ENCODE data around the gene NDUFS4.
"Not testable (repeated sequence)": the region's sequence is repeated elsewhere in the genome, so short reads cannot be mapped to it uniquely, and the experiment has no call there.

Gene NDUFS4

DNA sequence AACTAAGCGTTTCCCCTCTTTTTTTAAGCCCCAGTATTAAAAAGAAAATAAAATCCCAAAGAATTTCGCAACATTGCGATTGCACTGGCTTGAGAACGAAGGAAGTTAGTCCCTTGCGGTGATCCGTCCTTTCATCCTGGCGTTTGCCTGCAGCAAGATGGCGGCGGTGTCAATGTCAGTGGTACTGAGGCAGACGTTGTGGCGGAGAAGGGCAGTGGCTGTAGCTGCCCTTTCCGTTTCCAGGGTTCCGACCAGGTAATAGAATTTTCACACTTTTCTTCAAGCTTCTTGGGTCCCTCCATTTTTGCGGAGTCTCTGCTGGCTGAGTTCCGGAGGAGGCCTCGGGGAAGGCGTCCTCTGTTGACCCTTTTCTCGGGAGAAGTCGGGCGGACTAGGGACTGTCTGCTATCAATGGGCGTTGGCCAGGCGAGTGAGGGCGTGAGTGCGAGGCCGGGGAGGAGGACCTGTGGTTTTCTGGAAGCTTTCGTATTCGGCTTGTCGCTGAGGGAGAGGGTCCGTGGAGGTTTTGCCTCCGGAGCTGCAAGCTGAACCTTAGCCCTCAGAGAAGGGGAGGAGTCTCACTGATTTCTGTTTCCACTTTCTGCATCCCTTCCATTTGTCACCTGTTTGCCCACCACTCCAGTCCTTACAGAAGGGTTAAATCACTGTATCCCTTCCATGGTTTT lies at the start of gene NDUFS4:
Gene NDUFS4 (plus strand): TSS at position 134 of the 686 bp plus-strand sequence. CDS start 24 bp downstream, at position 158.
- Histone ChIP-seq H3K9me3 (ENCODE audit: control insufficient read depth, low read length) (no peaks in the 10 kb centered on the region), H3K36me3 (ENCODE audit: control insufficient read depth, insufficient read depth, low read length) (no peaks in the 10 kb centered on the region), H3K4me3 (ENCODE audit: low read length) (peak within 1 kb of the TSS; percentile 82), H3K4me1 (ENCODE audit: control insufficient read depth, insufficient read depth, low read length) (peaks cover 12% of the 10 kb centered on the region), H3K27me3 (ENCODE audit: control insufficient read depth, insufficient read depth, low read length) (no peaks in the 10 kb centered on the region), H3K9ac (ENCODE audit: low read length) (peak within 1 kb of the TSS; percentile 90)

DNA sequence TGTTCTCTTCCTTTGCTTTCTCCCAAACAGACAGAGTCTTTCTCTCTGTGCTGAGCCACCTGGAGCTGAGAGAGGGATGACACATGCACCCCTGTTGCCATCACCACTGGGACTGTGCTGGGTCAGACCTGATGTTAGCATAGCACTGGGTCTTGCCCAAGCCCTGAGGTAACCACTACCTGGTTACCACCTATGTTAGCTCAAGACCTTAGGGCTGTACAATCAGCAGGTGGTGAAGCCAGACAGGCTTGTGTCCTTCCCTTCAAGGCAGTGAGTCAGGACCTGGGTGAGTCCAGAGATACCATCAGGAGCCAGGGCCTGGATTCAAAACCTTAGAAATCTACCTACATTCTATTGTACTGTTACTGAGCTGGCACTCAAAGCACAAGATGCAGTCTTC lies 47.9 kb upstream of the NDUFS4 start:
- no peaks in the 10 kb centered on the region for H3K36me3 ChIP-seq (ENCODE audit: control insufficient read depth, insufficient read depth, low read length)
- peaks cover 3% of the 10 kb centered on the region for H3K9me3 ChIP-seq (ENCODE audit: control insufficient read depth, low read length)
- peaks cover 20% of the 10 kb centered on the region for H3K27me3 ChIP-seq (ENCODE audit: control insufficient read depth, insufficient read depth, low read length)
- H3K4me3 ChIP-seq (ENCODE audit: low read length) = no peak overlapping the region
- no peaks in the 10 kb centered on the region for H3K4me1 ChIP-seq (ENCODE audit: control insufficient read depth, insufficient read depth, low read length)
- H3K9ac ChIP-seq (ENCODE audit: low read length) = no peak overlapping the region

DNA sequence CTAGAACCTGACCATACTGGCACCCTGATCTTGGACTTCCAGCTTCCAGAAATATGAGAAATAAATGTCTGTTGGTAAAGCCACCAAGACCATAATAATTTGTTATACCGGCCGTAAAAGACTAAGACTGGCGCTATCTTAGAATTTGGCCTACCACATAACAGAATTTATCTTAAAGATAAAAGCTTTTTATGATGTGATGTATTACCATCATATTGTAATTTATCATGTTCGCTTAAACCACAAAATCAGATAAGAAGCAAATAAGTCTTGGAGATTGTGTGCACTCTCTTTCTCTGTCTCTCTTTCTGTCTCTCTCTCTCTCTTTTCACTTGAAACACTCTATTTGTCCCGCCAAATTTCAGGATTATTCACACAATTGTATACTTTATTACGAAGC lies 44.5 kb upstream of the NDUFS4 start:
- H3K9ac ChIP-seq (ENCODE audit: low read length) = no peak overlapping the region
- H3K9me3 ChIP-seq (ENCODE audit: control insufficient read depth, low read length) = no peaks in the 10 kb centered on the region
- H3K27me3 ChIP-seq (ENCODE audit: control insufficient read depth, insufficient read depth, low read length) = peaks cover 20% of the 10 kb centered on the region
- H3K4me1 ChIP-seq (ENCODE audit: control insufficient read depth, insufficient read depth, low read length) = no peaks in the 10 kb centered on the region
- H3K36me3 ChIP-seq (ENCODE audit: control insufficient read depth, insufficient read depth, low read length) = no peaks in the 10 kb centered on the region
- H3K4me3 ChIP-seq (ENCODE audit: low read length) = no peak overlapping the region

DNA sequence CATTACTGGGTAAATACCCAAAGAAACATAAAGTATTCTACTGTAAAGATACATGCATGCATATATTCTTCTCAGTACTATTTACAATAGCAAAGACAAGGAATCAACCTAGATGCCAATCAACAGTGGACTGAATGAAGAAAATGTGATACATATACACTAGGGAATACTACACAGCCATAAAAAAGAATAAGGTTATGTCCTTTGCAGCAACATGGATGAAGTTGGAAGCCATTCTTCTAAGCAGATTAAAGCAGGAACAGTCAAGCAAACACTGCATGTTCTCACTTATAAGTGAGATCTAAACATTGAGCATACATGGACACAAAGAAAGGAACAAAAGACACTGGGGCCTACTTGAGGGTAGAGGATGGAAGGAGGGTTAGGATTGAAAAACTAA lies 39.6 kb upstream of the NDUFS4 start:
- Histone ChIP-seq H3K27me3 (ENCODE audit: control insufficient read depth, insufficient read depth, low read length) (no peaks in the 10 kb centered on the region), H3K4me3 (ENCODE audit: low read length) (no peak overlapping the region), H3K36me3 (ENCODE audit: control insufficient read depth, insufficient read depth, low read length) (no peaks in the 10 kb centered on the region), H3K4me1 (ENCODE audit: control insufficient read depth, insufficient read depth, low read length) (no peaks in the 10 kb centered on the region), H3K9ac (ENCODE audit: low read length) (no peak overlapping the region), H3K9me3 (ENCODE audit: control insufficient read depth, low read length) (no peaks in the 10 kb centered on the region)

DNA sequence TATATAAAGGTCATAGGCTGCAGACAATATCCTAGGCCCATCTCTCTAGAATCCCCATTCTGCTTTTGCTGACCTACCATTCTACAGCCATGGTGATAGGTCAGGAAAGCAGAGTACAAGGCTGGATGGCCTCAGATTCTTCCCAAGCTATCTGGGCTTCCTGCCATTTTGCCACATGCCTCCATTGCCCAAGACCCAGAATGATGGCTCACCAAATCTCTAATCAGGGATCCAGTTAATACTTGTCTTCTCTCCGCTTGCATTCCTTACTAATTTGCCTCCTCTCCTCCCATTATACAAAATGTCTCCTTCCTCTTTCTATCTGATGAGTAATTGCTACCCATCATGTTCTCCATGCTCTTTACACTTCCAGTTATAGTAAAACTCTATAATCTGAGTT lies 22.7 kb upstream of the NDUFS4 start:
- no peaks in the 10 kb centered on the region for H3K9me3 ChIP-seq (ENCODE audit: control insufficient read depth, low read length)
- H3K9ac ChIP-seq (ENCODE audit: low read length) = no peak overlapping the region
- H3K4me3 ChIP-seq (ENCODE audit: low read length) = no peak overlapping the region
- no peaks in the 10 kb centered on the region for H3K4me1 ChIP-seq (ENCODE audit: control insufficient read depth, insufficient read depth, low read length)
- no peaks in the 10 kb centered on the region for H3K27me3 ChIP-seq (ENCODE audit: control insufficient read depth, insufficient read depth, low read length)
- no peaks in the 10 kb centered on the region for H3K36me3 ChIP-seq (ENCODE audit: control insufficient read depth, insufficient read depth, low read length)

DNA sequence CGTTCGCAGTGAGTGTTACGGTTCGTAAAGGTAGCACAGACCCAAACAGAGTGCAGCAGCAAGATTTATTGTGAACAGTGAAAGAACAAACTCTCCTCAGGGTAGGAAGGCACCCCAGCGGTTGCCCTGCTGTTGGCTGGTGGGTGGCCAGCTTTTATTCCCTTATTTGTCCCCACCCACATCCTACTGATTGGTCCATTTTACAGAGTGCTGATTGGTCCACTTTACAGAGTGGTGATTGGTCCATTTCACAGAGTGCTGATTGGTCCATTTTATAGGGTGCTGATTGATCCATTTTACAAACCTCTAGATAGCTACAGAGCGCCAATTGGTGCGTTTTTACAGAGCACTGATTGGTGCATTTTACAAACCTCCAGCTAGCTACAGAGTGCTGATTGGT lies 19.7 kb upstream of the NDUFS4 start:
- not testable (repeated sequence) for H3K4me3 ChIP-seq (ENCODE audit: low read length); H3K4me1 ChIP-seq (ENCODE audit: control insufficient read depth, insufficient read depth, low read length); H3K9me3 ChIP-seq (ENCODE audit: control insufficient read depth, low read length); H3K27me3 ChIP-seq (ENCODE audit: control insufficient read depth, insufficient read depth, low read length); H3K36me3 ChIP-seq (ENCODE audit: control insufficient read depth, insufficient read depth, low read length); H3K9ac ChIP-seq (ENCODE audit: low read length)

DNA sequence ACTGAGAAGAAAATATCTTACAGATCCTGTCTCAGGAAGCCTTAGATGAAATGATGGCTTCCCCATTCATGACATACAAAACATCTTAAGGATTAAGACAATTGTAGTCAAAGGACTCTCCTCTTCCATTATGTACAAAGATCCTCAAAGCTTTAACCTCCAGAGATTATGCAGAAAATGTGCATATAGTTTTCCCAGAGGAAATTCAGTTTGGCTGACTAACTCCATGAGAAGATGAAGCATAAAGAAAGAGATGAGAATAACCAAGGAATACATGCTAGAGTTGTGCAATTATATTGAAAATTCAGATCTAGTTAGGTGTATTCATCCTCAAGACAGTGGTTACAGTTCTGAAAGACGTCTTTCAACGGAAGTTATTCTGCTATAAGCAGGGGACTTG lies 18.6 kb upstream of the NDUFS4 start:
- Histone ChIP-seq H3K9ac (ENCODE audit: low read length) (no peak overlapping the region), H3K27me3 (ENCODE audit: control insufficient read depth, insufficient read depth, low read length) (no peaks in the 10 kb centered on the region), H3K4me3 (ENCODE audit: low read length) (no peak overlapping the region), H3K36me3 (ENCODE audit: control insufficient read depth, insufficient read depth, low read length) (no peaks in the 10 kb centered on the region), H3K9me3 (ENCODE audit: control insufficient read depth, low read length) (no peaks in the 10 kb centered on the region), H3K4me1 (ENCODE audit: control insufficient read depth, insufficient read depth, low read length) (no peaks in the 10 kb centered on the region)

DNA sequence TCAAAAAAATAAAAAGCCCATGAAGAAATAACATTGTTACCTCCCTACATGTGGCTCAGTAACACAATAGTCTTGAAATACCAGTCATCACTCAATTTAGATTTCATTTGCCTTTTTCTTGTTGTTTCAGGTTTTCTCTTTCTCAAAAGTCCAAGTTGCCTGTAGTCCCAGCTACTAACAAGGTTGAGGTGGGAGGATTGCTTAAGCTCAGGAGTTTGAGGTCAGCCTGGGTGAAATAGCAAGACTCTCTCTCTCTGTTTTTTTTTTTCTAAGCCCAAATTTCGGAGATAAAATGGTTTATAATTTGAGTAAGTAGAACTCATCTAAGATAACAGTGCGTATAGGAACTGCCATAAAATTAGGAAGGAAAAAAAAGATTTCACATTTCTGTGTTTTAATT lies 17.5 kb upstream of the NDUFS4 start:
- Histone ChIP-seq H3K27me3 (ENCODE audit: control insufficient read depth, insufficient read depth, low read length) (no peaks in the 10 kb centered on the region), H3K4me1 (ENCODE audit: control insufficient read depth, insufficient read depth, low read length) (peaks cover 3% of the 10 kb centered on the region), H3K9ac (ENCODE audit: low read length) (no peak overlapping the region), H3K36me3 (ENCODE audit: control insufficient read depth, insufficient read depth, low read length) (no peaks in the 10 kb centered on the region), H3K9me3 (ENCODE audit: control insufficient read depth, low read length) (no peaks in the 10 kb centered on the region), H3K4me3 (ENCODE audit: low read length) (no peak overlapping the region)

DNA sequence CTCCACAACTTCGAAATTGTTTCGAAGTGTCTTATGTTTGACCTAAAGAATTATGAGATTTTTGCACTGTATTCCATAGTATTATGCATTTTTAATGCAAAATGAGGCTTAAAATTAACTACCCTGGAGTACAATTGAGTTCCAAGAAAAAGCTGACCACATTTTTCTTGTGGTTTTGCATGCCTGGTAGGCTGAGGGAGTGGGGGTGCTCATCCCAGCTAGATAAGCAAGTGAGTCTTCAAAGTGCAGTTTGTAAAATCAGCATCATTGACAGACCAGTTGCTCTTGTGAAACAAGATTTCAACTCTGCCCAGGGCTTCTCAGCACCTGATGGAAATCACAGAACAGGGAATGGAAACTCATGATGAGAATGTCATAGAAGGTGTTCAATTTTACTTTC lies 17.0 kb upstream of the NDUFS4 start:
- Histone ChIP-seq H3K9me3 (ENCODE audit: control insufficient read depth, low read length) (no peaks in the 10 kb centered on the region), H3K27me3 (ENCODE audit: control insufficient read depth, insufficient read depth, low read length) (no peaks in the 10 kb centered on the region), H3K9ac (ENCODE audit: low read length) (no peak overlapping the region), H3K36me3 (ENCODE audit: control insufficient read depth, insufficient read depth, low read length) (no peaks in the 10 kb centered on the region), H3K4me1 (ENCODE audit: control insufficient read depth, insufficient read depth, low read length) (peaks cover 8% of the 10 kb centered on the region), H3K4me3 (ENCODE audit: low read length) (no peak overlapping the region)

DNA sequence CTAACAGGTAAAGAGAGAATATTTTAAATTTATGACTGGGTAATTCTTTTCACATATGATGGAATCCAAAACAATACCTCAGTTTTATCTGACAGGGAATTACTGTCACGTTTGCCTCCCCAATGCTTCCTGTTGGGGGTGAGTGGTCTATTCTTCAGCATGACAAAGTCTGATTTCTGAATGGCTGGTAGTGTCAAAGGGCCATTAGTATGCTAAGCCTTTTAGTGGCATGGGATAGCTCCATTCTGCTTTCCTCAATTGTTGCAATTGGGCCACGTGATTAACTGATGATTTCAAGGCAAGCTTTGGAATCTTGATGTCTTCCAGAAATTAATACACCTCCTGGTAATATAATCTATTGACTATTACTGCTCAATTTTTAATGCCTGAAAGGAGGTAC lies 14.7 kb upstream of the NDUFS4 start:
- Histone ChIP-seq H3K4me1 (ENCODE audit: control insufficient read depth, insufficient read depth, low read length) (peaks cover 8% of the 10 kb centered on the region), H3K4me3 (ENCODE audit: low read length) (no peak overlapping the region)

DNA sequence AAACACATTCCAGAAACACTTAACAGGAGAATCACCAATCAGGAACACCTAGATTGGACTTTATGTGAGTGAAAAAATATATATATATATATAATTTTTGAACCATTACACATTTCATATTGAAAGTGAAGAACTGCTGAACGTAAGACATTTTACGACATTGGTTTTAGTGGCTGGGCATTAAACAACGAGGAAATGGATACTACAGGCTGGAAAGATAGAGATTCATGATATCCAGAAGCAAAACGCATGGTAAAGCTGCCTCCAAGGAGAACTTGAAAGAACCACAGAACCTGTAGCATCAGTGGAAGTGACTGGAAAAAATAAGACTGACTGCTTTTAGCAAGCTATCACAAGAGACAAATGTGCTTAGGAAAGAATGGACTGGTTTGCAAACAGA lies 13.2 kb upstream of the NDUFS4 start:
- peaks cover 8% of the 10 kb centered on the region for H3K4me1 ChIP-seq (ENCODE audit: control insufficient read depth, insufficient read depth, low read length)
- H3K4me3 ChIP-seq (ENCODE audit: low read length) = no peak overlapping the region
- no peaks in the 10 kb centered on the region for H3K36me3 ChIP-seq (ENCODE audit: control insufficient read depth, insufficient read depth, low read length)
- no peaks in the 10 kb centered on the region for H3K9me3 ChIP-seq (ENCODE audit: control insufficient read depth, low read length)
- no peak overlapping the region for H3K9ac ChIP-seq (ENCODE audit: low read length)
- no peaks in the 10 kb centered on the region for H3K27me3 ChIP-seq (ENCODE audit: control insufficient read depth, insufficient read depth, low read length)

More for the DNA sequence above, 14.7 kb upstream of the NDUFS4 start:
- Histone ChIP-seq H3K9ac (ENCODE audit: low read length) (no peak overlapping the region), H3K36me3 (ENCODE audit: control insufficient read depth, insufficient read depth, low read length) (no peaks in the 10 kb centered on the region), H3K9me3 (ENCODE audit: control insufficient read depth, low read length) (no peaks in the 10 kb centered on the region), H3K27me3 (ENCODE audit: control insufficient read depth, insufficient read depth, low read length) (no peaks in the 10 kb centered on the region)

DNA sequence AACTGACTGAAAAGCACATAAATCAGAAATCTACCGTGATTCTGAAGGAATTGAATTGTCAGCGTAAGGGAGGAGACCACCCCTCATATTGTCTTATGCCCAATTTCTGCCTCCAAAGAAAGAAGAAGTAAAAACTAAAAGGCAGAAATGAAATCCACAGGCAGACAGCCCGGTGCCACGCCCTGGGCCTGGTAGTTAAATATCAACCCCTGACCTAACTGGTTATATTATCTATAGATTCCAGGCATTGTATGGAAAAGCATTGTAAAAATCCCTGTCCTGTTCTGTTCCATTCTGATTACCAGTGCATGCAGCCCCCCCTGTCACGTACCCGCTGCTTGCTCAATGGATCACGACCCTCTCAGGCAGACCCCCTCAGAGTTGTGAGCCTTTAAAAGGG lies 11.9 kb upstream of the NDUFS4 start:
- H3K27me3 ChIP-seq (ENCODE audit: control insufficient read depth, insufficient read depth, low read length); H3K4me1 ChIP-seq (ENCODE audit: control insufficient read depth, insufficient read depth, low read length); H3K4me3 ChIP-seq (ENCODE audit: low read length); H3K9me3 ChIP-seq (ENCODE audit: control insufficient read depth, low read length); H3K36me3 ChIP-seq (ENCODE audit: control insufficient read depth, insufficient read depth, low read length); H3K9ac ChIP-seq (ENCODE audit: low read length): not testable (repeated sequence)

DNA sequence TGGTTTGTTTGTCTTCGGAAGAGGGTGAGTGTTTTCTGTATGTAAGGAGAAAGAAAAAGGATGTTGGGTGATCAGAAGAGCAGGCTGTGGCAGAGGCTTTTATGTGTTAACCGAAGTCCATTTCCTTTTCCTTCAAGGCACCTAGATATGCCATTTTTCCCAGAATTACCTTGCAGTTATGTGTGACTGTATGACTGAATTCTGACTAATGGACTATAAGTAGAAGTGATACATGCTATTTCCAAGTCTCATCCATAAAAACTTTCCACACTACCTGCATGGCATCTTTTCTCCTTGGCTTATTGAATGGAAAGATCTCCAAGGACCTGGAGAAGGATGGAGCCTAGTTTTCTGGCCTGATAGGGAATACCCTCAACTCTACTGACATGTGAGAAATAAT lies 10.6 kb upstream of the NDUFS4 start:
- no peaks in the 10 kb centered on the region for H3K27me3 ChIP-seq (ENCODE audit: control insufficient read depth, insufficient read depth, low read length)
- no peak overlapping the region for H3K4me3 ChIP-seq (ENCODE audit: low read length)
- H3K9me3 ChIP-seq (ENCODE audit: control insufficient read depth, low read length) = no peaks in the 10 kb centered on the region
- no peaks in the 10 kb centered on the region for H3K36me3 ChIP-seq (ENCODE audit: control insufficient read depth, insufficient read depth, low read length)
- H3K9ac ChIP-seq (ENCODE audit: low read length) = no peak overlapping the region
- peaks cover 8% of the 10 kb centered on the region for H3K4me1 ChIP-seq (ENCODE audit: control insufficient read depth, insufficient read depth, low read length)

Data from mucosa of stomach (tissue), 1 donor.